HepG2 (cell line): ENCODE results near the gene GNAS.

ENCODE experiments used
- CENPBD1 ChIP-seq: sonication (generic); formaldehyde crosslinking; IDR thresholded peaks from 2 replicates; pipeline ENCODE4 v1.8.0; 2022; ENCODE audit warnings: missing genetic modification reagents, low read depth, mild to moderate bottlenecking, borderline replicate concordance
- EZH2 ChIP-seq: conservative IDR thresholded peaks from 2 replicates; pipeline ENCODE4 v1.6.1; 2012; ENCODE audit warnings: mild to moderate bottlenecking, low read depth, low read length, moderate library complexity
- ZNF496 ChIP-seq: sonication (generic); formaldehyde crosslinking; IDR thresholded peaks from 2 replicates; pipeline ENCODE4 v1.8.1; 2023; ENCODE audit warnings: mild to moderate bottlenecking, moderate library complexity, missing genetic modification reagents; ENCODE audit not compliant: insufficient replicate concordance
- TF ChIP-seq, protein P1 (sequence below), 2 experiments: IDR thresholded peaks; 2 replicates each; pipeline ENCODE4 v1.6.1; 2011 to 2012; ENCODE audit warnings: low read length in 2 of 2, borderline replicate concordance in 1 of 2, low read depth in 1 of 2, mild to moderate bottlenecking in 1 of 2, moderate library complexity in 1 of 2

GRCh38 chr20:58906111-58906510 is 53.6 kb downstream of the GNAS start:
- TF ChIP-seq EZH2 (no peak), ZNF496 (no peak), CENPBD1 (CRISPR knock-in tag) (no peak)
- TF ChIP-seq, protein P1, sequence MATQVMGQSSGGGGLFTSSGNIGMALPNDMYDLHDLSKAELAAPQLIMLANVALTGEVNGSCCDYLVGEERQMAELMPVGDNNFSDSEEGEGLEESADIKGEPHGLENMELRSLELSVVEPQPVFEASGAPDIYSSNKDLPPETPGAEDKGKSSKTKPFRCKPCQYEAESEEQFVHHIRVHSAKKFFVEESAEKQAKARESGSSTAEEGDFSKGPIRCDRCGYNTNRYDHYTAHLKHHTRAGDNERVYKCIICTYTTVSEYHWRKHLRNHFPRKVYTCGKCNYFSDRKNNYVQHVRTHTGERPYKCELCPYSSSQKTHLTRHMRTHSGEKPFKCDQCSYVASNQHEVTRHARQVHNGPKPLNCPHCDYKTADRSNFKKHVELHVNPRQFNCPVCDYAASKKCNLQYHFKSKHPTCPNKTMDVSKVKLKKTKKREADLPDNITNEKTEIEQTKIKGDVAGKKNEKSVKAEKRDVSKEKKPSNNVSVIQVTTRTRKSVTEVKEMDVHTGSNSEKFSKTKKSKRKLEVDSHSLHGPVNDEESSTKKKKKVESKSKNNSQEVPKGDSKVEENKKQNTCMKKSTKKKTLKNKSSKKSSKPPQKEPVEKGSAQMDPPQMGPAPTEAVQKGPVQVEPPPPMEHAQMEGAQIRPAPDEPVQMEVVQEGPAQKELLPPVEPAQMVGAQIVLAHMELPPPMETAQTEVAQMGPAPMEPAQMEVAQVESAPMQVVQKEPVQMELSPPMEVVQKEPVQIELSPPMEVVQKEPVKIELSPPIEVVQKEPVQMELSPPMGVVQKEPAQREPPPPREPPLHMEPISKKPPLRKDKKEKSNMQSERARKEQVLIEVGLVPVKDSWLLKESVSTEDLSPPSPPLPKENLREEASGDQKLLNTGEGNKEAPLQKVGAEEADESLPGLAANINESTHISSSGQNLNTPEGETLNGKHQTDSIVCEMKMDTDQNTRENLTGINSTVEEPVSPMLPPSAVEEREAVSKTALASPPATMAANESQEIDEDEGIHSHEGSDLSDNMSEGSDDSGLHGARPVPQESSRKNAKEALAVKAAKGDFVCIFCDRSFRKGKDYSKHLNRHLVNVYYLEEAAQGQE (IDR thresholded peaks at IDR 0.05; ENCODE audit: borderline replicate concordance in 1 of 2, low read depth in 1 of 2, low read length in 2 of 2) = no peak
